Loucy (cell line): ENCODE data around the gene MAD1L1.

Experiments
- CTCF ChIP-seq: fragments of 200-600 bp; sonication (generic); conservative IDR thresholded peaks from 2 replicates; pipeline ENCODE4 v1.5.1; 2014; ENCODE audit warnings: mild to moderate bottlenecking, antibody characterized with exemption, low read length
- EZH2phosphoT487 ChIP-seq: fragments of 200-600 bp; IDR thresholded peaks from 2 replicates; pipeline ENCODE4 v1.6.1; 2018; ENCODE audit warnings: antibody characterized with exemption, mild to moderate bottlenecking, moderate library complexity, borderline replicate concordance

GRCh38 chr7:2060701-2061100 is 172.0 kb downstream of the MAD1L1 start:
- no peak for TF ChIP-seq CTCF
- no peak for TF ChIP-seq EZH2phosphoT487
